ENCODE measurements around the gene CCDC85C. TPM values are rescaled to one million over a fixed set of nuclear protein-coding genes. Genes with fewer than 3 reads are reported as not detected.

CCDC85C gene
- total RNA-seq, 1 experiment from 2014 or later = 36.4 TPM

DNA sequence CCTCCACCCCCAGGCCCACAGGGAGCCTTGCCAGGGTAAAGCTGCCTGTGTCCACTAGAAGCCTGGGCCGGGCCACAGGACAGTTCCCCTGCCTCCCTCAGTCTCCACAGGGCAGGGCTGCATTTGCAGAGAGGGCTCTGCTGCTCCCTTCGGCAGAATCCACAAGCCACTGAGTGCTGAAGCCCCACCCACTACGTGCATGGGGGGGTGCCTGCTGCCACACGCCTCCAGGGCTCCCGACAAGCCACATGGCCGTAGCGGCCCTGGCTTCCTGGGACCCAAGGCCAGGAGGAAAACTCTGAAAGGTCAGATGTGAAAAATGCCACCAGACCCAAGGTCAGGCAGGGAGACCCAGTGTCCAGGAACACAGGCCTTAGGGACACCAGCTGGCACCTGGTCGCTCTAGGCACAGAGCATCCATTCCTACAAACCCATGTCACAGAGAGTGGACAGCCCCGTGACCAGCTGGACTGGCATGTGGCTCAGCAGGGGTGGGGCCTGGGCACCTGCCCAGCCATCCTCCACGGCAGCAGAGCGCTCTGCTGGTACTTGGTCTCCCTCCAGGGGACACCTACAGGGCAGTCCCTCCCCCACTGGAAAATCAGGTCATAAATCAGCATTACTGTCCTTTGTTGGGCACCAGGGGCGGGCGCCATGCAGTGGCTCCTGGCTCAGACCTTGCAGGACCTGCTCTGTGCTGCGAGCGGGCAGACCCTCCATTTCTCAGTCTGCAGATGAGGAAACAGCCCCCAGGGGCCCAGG is 42.9 kb downstream of the CCDC85C start:
- Histone ChIP-seq H4K20me1 (ENCODE audit: low read length) (peaks cover 16% of the 10 kb centered on the region), H3K9me2 (replicated peaks; ENCODE audit: low read length) (no peaks in the 10 kb centered on the region), H3K9ac (ENCODE audit: low read length) (no peak overlapping the region), H2AFZ (ENCODE audit: low read length) (no peak overlapping the region), H3K27me3 (ENCODE audit: low read length) (no peaks in the 10 kb centered on the region), H3K4me3 (ENCODE audit: low read length) (no peak overlapping the region), H3K27ac (ENCODE audit: low read length) (no peak overlapping the region), H3K36me3 (ENCODE audit: low read depth, low read length) (no peaks in the 10 kb centered on the region), H3K9me3 (ENCODE audit: low read length) (no peaks in the 10 kb centered on the region), H3K79me2 (ENCODE audit: low read length) (peaks cover 92% of the 10 kb centered on the region), H3F3A (ENCODE audit: low read length, unreplicated experiment) (no peaks in the 10 kb centered on the region), H3K4me1 (ENCODE audit: insufficient read depth, low read length) (peaks cover 43% of the 10 kb centered on the region), H3K4me2 (ENCODE audit: low read length) (no peak overlapping the region)
- no TSS peak for BruUV-seq (replicated peaks)
- CTCF ChIA-PET = no interaction called here
- TF ChIP-seq EZH2 (IDR thresholded peaks at IDR 0.05; ENCODE audit: low read length, unreplicated experiment) (no peak), EZH2phosphoT487 (IDR thresholded peaks at IDR 0.05; ENCODE audit: borderline replicate concordance, low read length) (no peak)
- TF ChIP-seq, protein P1, sequence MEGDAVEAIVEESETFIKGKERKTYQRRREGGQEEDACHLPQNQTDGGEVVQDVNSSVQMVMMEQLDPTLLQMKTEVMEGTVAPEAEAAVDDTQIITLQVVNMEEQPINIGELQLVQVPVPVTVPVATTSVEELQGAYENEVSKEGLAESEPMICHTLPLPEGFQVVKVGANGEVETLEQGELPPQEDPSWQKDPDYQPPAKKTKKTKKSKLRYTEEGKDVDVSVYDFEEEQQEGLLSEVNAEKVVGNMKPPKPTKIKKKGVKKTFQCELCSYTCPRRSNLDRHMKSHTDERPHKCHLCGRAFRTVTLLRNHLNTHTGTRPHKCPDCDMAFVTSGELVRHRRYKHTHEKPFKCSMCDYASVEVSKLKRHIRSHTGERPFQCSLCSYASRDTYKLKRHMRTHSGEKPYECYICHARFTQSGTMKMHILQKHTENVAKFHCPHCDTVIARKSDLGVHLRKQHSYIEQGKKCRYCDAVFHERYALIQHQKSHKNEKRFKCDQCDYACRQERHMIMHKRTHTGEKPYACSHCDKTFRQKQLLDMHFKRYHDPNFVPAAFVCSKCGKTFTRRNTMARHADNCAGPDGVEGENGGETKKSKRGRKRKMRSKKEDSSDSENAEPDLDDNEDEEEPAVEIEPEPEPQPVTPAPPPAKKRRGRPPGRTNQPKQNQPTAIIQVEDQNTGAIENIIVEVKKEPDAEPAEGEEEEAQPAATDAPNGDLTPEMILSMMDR (conservative IDR thresholded peaks at IDR 0.05; ENCODE audit: low read depth, low read length) = no peak
- intact Hi-C loops (cut with micrococcal nuclease) = loop anchor here (5.0 kb wide), 1 partner anchor 39 kb away; no protein-coding TSS in a partner anchor
- DNase-seq (peak; percentile 52), ATAC-seq (no peak)
- POLR2A ChIA-PET (ENCODE audit: unreplicated experiment) = no interaction called here

GRCh38 chr14:99560403-99560802 is 43.6 kb downstream of the CCDC85C start:
- ChIA-PET CTCF (no interaction called here), POLR2A (ENCODE audit: unreplicated experiment) (no interaction called here)
- Histone ChIP-seq H2AFZ (ENCODE audit: low read length) (no peak overlapping the region), H3K4me3 (ENCODE audit: low read length) (no peak overlapping the region), H3K9me3 (ENCODE audit: low read length) (no peaks in the 10 kb centered on the region), H3K79me2 (ENCODE audit: low read length) (peaks cover 93% of the 10 kb centered on the region), H3K9ac (ENCODE audit: low read length) (no peak overlapping the region), H3K36me3 (ENCODE audit: low read depth, low read length) (no peaks in the 10 kb centered on the region), H3K27ac (ENCODE audit: low read length) (no peak overlapping the region), H3K27me3 (ENCODE audit: low read length) (no peaks in the 10 kb centered on the region), H4K20me1 (ENCODE audit: low read length) (peaks cover 23% of the 10 kb centered on the region), H3K4me1 (ENCODE audit: insufficient read depth, low read length) (peaks cover 36% of the 10 kb centered on the region), H3F3A (ENCODE audit: low read length, unreplicated experiment) (no peaks in the 10 kb centered on the region), H3K4me2 (ENCODE audit: low read length) (no peak overlapping the region), H3K9me2 (replicated peaks; ENCODE audit: low read length) (no peaks in the 10 kb centered on the region)
- no TSS peak for BruUV-seq (replicated peaks)
- intact Hi-C loops (cut with micrococcal nuclease) = loop anchor here (5.0 kb wide), 1 partner anchor 38 kb away; no protein-coding TSS in a partner anchor
- ATAC-seq = no peak
- DNase-seq = no peak
- no peak for TF ChIP-seq EZH2phosphoT487 (IDR thresholded peaks at IDR 0.05; ENCODE audit: borderline replicate concordance, low read length)
- TF ChIP-seq, protein P1 (conservative IDR thresholded peaks at IDR 0.05; ENCODE audit: low read depth, low read length) = no peak
- no peak for TF ChIP-seq EZH2 (IDR thresholded peaks at IDR 0.05; ENCODE audit: low read length, unreplicated experiment)

GRCh38 chr14:99559286-99559990 is 44.6 kb downstream of the CCDC85C start:
- Histone ChIP-seq H3K4me2 (ENCODE audit: low read length) (no peak overlapping the region), H3K36me3 (ENCODE audit: low read depth, low read length) (no peaks in the 10 kb centered on the region), H3K9me2 (replicated peaks; ENCODE audit: low read length) (no peaks in the 10 kb centered on the region), H4K20me1 (ENCODE audit: low read length) (peaks cover 27% of the 10 kb centered on the region; the same call in 1 of the 2 replicates), H3K27ac (ENCODE audit: low read length) (no peak overlapping the region), H3K27me3 (ENCODE audit: low read length) (no peaks in the 10 kb centered on the region), H2AFZ (ENCODE audit: low read length) (no peak overlapping the region), H3K79me2 (ENCODE audit: low read length) (peaks cover 93% of the 10 kb centered on the region), H3K9me3 (ENCODE audit: low read length) (no peaks in the 10 kb centered on the region), H3K4me3 (ENCODE audit: low read length) (no peak overlapping the region), H3K4me1 (ENCODE audit: insufficient read depth, low read length) (peaks cover 35% of the 10 kb centered on the region), H3F3A (ENCODE audit: low read length, unreplicated experiment) (no peaks in the 10 kb centered on the region), H3K9ac (ENCODE audit: low read length) (no peak overlapping the region)
- ATAC-seq (no peak), DNase-seq (no peak)
- intact Hi-C loops (cut with micrococcal nuclease) = no loop called here
- no TSS peak for BruUV-seq (replicated peaks)
- ChIA-PET CTCF (no interaction called here), POLR2A (ENCODE audit: unreplicated experiment) (no interaction called here)
- TF ChIP-seq, protein P1 (conservative IDR thresholded peaks at IDR 0.05; ENCODE audit: low read depth, low read length) = no peak
- no peak for TF ChIP-seq EZH2 (IDR thresholded peaks at IDR 0.05; ENCODE audit: low read length, unreplicated experiment)
- TF ChIP-seq EZH2phosphoT487 (IDR thresholded peaks at IDR 0.05; ENCODE audit: borderline replicate concordance, low read length) = no peak

Data from PC-3 (cell line).